OCI-LY7 (cell line): Measurements from ENCODE around the gene OSM. TPM values are rescaled to one million over a fixed set of nuclear protein-coding genes. Genes with fewer than 3 reads are reported as not detected.

Experiments used
- BruUV-seq: library from RNA; stranded (reverse); fragments of 400-500 nt; replicated peaks from 2 replicates; lab custom pipeline; 2021; lab: Mats Ljungman, UMichigan
- CTCF ChIA-PET: fragments of 300-600 bp; sonication (Branson Sonifier 250); formaldehyde crosslinking; loops from one replicate; lab custom pipeline; 2022; ENCODE audit warnings: antibody characterized with exemption; ENCODE audit not compliant: unreplicated experiment; lab: Charles Lee
- POLR2A ChIA-PET: fragments of 300-600 bp; sonication (Branson Sonifier 250); formaldehyde crosslinking; loops from one replicate; lab custom pipeline; 2022; ENCODE audit warnings: antibody characterized with exemption; lab: Charles Lee
- DNase-seq: peaks from one replicate; pipeline ENCODE4 v3.0.0-alpha.2; 2015; ENCODE audit warnings: low spot score
- H2AFZ ChIP-seq: fragments of 200-600 bp; sonication (generic), shearing (Covaris generic); 2 replicates; pipeline ENCODE4 v1.6.1; 2014; ENCODE audit warnings: mild to moderate bottlenecking, antibody characterized with exemption, low read length, moderate library complexity
- H3K27ac ChIP-seq: fragments of 200-600 bp; sonication (generic); 2 replicates; pipeline ENCODE4 v1.5.1; 2014; ENCODE audit warnings: mixed run types, low read depth, mild to moderate bottlenecking, moderate library complexity, low read length, inconsistent platforms; ENCODE audit not compliant: poor library complexity, severe bottlenecking
- H3K36me3 ChIP-seq: fragments of 200-600 bp; sonication (generic); 2 replicates; pipeline ENCODE4 v1.6.1; 2014; ENCODE audit warnings: mild to moderate bottlenecking, antibody characterized with exemption, low read length, moderate library complexity, mixed read lengths; ENCODE audit not compliant: insufficient read depth
- H3K4me1 ChIP-seq: fragments of 200-600 bp; sonication (generic); 2 replicates; pipeline ENCODE4 v1.5.1; 2014; ENCODE audit warnings: mild to moderate bottlenecking, low read length; ENCODE audit not compliant: insufficient read depth, poor library complexity, severe bottlenecking
- H3K4me2 ChIP-seq: fragments of 200-600 bp; sonication (generic); 2 replicates; pipeline ENCODE4 v1.6.1; 2014; ENCODE audit warnings: mild to moderate bottlenecking, low read length
- H3K4me3 ChIP-seq: fragments of 200-600 bp; sonication (generic); 2 replicates; pipeline ENCODE4 v1.5.1; 2014; ENCODE audit warnings: mild to moderate bottlenecking, low read depth, low read length; ENCODE audit not compliant: poor library complexity, severe bottlenecking
- H3K79me2 ChIP-seq: fragments of 200-600 bp; sonication (generic); 2 replicates; pipeline ENCODE4 v1.6.1; 2016; ENCODE audit warnings: low read depth, mild to moderate bottlenecking, low read length, moderate library complexity, mixed read lengths; ENCODE audit not compliant: insufficient read depth
- H3K9me2 ChIP-seq: fragments of 200-600 bp; sonication (generic); 2 replicates; pipeline ENCODE4 v1.6.1; 2016; ENCODE audit warnings: mild to moderate bottlenecking, low read length, mixed read lengths; ENCODE audit not compliant: insufficient read depth
- H3K9me3 ChIP-seq: fragments of 200-600 bp; sonication (generic); 2 replicates; pipeline ENCODE4 v1.6.1; 2014; ENCODE audit warnings: mild to moderate bottlenecking, mixed run types, low read length, mixed read lengths
- H4K20me1 ChIP-seq: fragments of 200-600 bp; sonication (generic); 2 replicates; pipeline ENCODE4 v1.6.1; 2014; ENCODE audit warnings: mild to moderate bottlenecking, antibody characterized with exemption, low read length, moderate library complexity, mixed read lengths; ENCODE audit not compliant: insufficient read depth
- CTCF ChIP-seq: fragments of 200-600 bp; sonication (generic); conservative IDR thresholded peaks from 2 replicates; pipeline ENCODE4 v1.5.1; 2014; ENCODE audit warnings: mild to moderate bottlenecking, antibody characterized with exemption, low read length, moderate library complexity, mixed read lengths
- EZH2phosphoT487 ChIP-seq: fragments of 200-600 bp; sonication (generic); IDR thresholded peaks from 2 replicates; pipeline ENCODE4 v1.6.1; 2018; ENCODE audit warnings: low read depth, borderline replicate concordance, mild to moderate bottlenecking, mixed run types, antibody characterized with exemption, low read length, moderate library complexity, mixed read lengths
- intact Hi-C: fragments of 100-400 bp; cut with micrococcal nuclease; formaldehyde crosslinking; loops from one replicate; pipeline ENCODE4 v1.10.0; 2022; ENCODE audit not compliant: unreplicated experiment
- total RNA-seq, 2 experiments: library from RNA; depleted of rRNA in 1 of 2; stranded (reverse); fragments of >200 nt in 1 of 2; shearing (Covaris generic) in 1 of 2; gene quantifications; 2 replicates each; pipeline ENCODE4 v1.2.3, GENCODE V29; 2014 to 2022

Gene OSM
- total RNA-seq, 2 experiments from 2014 or later, result 0.91 TPM; not detected in 1

GRCh38 chr22:30240541-30241417 lies 25.9 kb downstream of the OSM start:
- H3K36me3 ChIP-seq, result no peaks in the 10 kb centered on the region
- peak overlapping the region; percentile 55 for H3K4me2 ChIP-seq
- no peak overlapping the region for H3K27ac ChIP-seq
- H3K79me2 ChIP-seq, result no peaks in the 10 kb centered on the region
- intact Hi-C loops, result no loop called here
- no peaks in the 10 kb centered on the region for H3K9me3 ChIP-seq
- H3K4me1 ChIP-seq, result peaks cover 16% of the 10 kb centered on the region
- BruUV-seq, result no TSS peak
- ChIA-PET POLR2A (interaction anchor here (0.5 kb wide), 1 partner anchor 55 kb away, joined by 3 read pairs; no protein-coding TSS in a partner anchor), CTCF (no interaction called here)
- no peak overlapping the region for H3K4me3 ChIP-seq
- DNase-seq, result peak; percentile 72
- TF ChIP-seq EZH2phosphoT487 (no peak), CTCF (no peak)
- H3K9me2 ChIP-seq, result no peaks in the 10 kb centered on the region
- no peak overlapping the region for H2AFZ ChIP-seq
- H4K20me1 ChIP-seq, result no peaks in the 10 kb centered on the region

- CTCF ChIA-PET, result no interaction called here
- Histone ChIP-seq H3K4me3 (no peak overlapping the region), H3K27ac (no peak overlapping the region), H3K4me1 (peaks cover 16% of the 10 kb centered on the region), H3K79me2 (no peaks in the 10 kb centered on the region), H3K9me2 (no peaks in the 10 kb centered on the region), H3K36me3 (no peaks in the 10 kb centered on the region), H3K4me2 (no peak overlapping the region), H2AFZ (no peak overlapping the region), H4K20me1 (no peaks in the 10 kb centered on the region), H3K9me3 (no peaks in the 10 kb centered on the region)
- TF ChIP-seq CTCF (no peak), EZH2phosphoT487 (no peak)
- intact Hi-C loops, result no loop called here
- BruUV-seq, result no TSS peak
- POLR2A ChIA-PET, result interaction anchor here (0.6 kb wide), 1 partner anchor 35 kb away, joined by 3 read pairs; no protein-coding TSS in a partner anchor
- DNase-seq, result no peak
Measured at GRCh38 chr22:30239488-30240405, 26.9 kb downstream of the OSM start.
